Tibial nerve (tissue), 4 donors: ENCODE measurements around the gene CDKN2B.

Source experiments
- CTCF ChIP-seq, 5 experiments: fragments of 200-600 bp in 3 of 5; fragments of 450-650 bp in 2 of 5; sonication (generic) in 3 of 5; IDR thresholded peaks; one replicate each; pipeline ENCODE4 v1.5.1; 2016 to 2019; ENCODE audit warnings: antibody characterized with exemption in 5 of 5, mild to moderate bottlenecking in 3 of 5, moderate library complexity in 2 of 5
- EP300 ChIP-seq, 2 donors: sonication (generic); formaldehyde crosslinking; IDR thresholded peaks; one replicate each; pipeline ENCODE4 v1.6.1; 2017; ENCODE audit warnings: antibody characterized with exemption in 2 of 2, mild to moderate bottlenecking in 1 of 2
- POLR2A ChIP-seq, 2 donors: fragments of 450-650 bp; IDR thresholded peaks; one replicate each; pipeline ENCODE4 v1.6.1; 2017; ENCODE audit warnings: antibody characterized with exemption in 2 of 2, mild to moderate bottlenecking in 2 of 2, moderate library complexity in 2 of 2

GRCh38 chr9:22052376-22052945, 43.4 kb upstream of the CDKN2B start:
- TF ChIP-seq EP300 (IDR thresholded peaks at IDR 0.05): no peak
- no peak for TF ChIP-seq CTCF (IDR thresholded peaks at IDR 0.05)
- TF ChIP-seq POLR2A (IDR thresholded peaks at IDR 0.05): no peak
